GM21717 (cell line): ENCODE data around the gene ADAM11.
"Not testable (repeated sequence)": the region's sequence is repeated elsewhere in the genome, so short reads cannot be mapped to it uniquely, and the experiment has no call there.

Experiments used
- ATAC-seq: cut with Tn5 transposase; IDR thresholded peaks from one replicate; pipeline ENCODE4 v1.9.1; 2021; ENCODE audit warnings: mild to moderate bottlenecking, moderate library complexity; ENCODE audit not compliant: unreplicated experiment

The ADAM11 gene

DNA sequence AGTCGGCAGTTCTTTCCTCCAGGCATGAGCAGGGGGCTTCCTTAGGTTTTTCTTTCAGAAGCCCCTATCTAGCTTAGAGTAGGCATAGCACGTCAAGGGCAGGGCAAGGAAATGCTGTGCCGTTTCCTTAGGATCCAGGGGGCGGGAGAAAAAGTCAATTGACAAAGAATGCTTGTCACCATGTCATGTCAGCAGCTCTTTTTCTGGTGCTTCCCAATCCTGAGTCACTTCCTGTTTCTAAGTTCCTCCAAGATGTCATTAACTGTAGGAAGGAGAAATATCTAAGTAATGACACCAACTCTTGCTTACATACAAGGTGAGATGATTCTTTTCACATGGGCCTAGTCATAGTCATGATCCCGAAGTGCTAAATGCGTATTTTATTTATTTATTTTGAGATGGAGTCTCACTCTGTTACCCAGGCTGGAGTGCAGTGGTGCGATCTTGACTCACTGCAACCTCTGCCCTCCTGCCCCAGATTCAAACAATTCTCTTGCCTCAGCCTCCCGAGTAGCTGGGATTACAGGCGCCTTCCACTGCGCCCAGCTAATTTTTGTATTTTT, 36.1 kb downstream of the ADAM11 start:
- no peak for ATAC-seq

- ATAC-seq, result no peak
These were observed 36.6 kb downstream of the ADAM11 start for GRCh38 chr17:44795421-44795820.

DNA sequence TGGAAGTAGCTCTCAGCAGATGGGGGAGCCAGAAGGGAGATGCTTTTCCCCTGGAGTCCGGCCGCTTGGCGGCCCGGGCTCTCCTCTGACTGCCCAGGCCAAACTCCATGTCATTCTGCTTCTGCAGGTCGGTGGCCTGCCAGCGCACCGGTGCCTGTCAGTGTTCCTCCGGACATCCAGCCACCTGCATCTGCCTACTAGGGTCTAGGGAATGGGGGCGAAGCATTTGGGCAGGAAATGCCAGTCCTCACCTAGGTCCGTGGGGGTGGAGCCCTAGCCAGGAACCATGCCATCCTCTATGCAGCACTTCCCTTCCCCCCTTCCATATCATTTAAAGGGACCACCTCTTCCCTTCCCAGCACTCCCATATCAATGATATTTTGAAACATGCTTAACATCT, 37.1 kb downstream of the ADAM11 start:
- no peak for ATAC-seq

DNA sequence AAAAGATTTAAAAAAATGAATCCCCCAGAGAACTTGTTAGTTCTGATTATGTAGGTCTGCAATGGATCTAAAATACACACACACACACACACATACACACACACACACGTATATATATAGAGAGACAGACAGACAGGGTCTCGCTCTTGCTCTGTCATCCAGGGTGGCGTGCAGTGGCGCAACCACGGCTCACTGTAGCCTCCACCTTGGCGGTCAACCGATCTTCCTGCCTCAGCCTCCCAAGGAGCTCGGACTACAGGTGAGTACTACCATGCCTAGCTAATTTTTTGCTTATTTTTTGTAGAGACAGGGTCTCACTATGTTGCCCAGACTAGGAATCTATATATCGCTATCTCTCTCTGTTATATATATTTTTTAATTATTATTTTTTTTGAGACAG, 37.9 kb downstream of the ADAM11 start:
- ATAC-seq, result no peak

DNA sequence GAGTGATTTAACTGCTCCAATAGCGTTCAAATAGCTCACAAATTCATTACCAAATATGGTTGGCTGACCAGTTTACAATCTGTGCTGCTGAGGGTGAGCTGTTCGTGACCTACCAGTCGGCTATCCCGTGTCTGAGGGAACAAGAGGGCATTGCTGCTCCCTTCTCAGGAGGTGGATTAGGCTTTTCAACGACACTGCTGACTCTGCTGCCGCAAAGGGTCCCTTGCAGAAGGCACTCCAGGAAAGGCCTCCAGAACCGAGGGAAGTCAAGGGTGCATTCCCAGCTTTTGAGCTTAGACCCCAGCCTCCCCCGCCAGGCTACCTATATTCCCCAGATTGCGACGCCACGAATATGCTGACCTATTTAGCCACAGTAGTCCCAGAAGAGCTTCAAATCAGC, 39.0 kb downstream of the ADAM11 start:
- no peak for ATAC-seq

DNA sequence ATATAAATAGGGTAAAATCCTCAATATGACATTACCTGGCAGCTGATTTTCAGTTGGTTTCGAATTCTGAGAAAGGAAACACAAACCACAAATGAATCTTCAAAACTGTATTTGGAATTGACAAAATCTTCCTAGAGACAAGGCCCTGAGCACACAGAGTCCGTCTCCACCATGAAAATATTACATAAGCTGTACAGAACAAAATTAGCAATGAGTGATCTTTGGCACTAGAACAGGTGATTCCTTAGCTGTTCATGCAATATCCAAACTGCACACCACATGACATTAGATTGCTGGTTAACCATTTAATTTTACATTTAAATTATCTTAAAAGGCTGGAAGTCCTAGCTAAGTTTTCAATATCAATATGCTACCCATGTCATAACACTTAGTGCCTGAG, 39.6 kb downstream of the ADAM11 start:
- ATAC-seq, result no peak

GRCh38 chr17:44801880-44802279, 43.1 kb downstream of the ADAM11 start:
- no peak for ATAC-seq

- ATAC-seq, result no peak
These were observed 45.7 kb downstream of the ADAM11 start for GRCh38 chr17:44804302-44805089.

DNA sequence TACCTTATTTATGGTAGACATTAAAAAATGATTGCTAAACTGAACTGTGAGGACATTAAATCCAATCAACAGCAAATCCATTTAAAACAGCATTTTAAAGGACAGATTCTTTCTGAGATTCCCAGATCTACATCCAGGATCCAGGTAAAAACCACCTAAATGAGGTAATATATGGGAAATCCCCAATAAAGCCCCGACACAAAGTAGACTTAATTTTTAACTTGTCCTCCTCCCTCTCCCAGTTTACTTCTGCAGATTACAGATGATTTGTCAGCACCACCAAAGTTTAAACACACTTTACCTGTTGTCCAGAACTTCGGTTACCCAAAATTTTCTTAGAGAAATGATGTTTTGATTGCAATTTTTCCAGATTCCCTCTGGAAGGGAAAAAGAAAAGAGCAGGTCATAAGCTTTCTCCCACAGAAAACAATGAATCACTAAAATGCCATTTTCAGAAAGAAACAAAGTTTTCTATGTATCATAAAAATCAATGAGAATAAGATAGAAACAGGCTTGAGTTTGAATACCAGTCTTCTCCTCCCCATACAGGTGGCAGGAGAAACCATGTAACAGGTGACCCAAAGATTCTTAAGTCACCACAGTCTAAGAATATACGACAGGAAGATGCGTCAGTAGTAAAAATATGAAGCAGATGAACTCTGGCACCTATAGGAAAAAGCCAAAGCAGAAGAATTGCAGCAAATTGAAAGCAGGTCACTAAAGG, 48.5 kb downstream of the ADAM11 start:
- no peak for ATAC-seq

DNA sequence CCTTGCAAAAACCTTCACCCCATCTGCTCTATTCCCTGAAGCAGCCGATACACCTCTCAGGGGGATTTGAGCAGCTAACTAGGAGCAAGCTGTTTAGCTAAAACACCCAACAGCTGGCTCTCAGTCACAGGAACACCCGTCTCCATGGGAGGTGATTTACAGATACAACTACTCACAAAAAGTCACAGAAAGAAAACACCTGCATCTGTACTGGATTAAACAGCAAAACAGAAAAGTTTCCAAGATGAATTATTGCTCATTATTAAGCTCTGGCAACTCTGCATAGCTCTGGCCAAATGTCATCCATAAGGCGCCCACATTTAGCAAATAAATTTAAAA, 49.0 kb downstream of the ADAM11 start:
- ATAC-seq, result no peak

DNA sequence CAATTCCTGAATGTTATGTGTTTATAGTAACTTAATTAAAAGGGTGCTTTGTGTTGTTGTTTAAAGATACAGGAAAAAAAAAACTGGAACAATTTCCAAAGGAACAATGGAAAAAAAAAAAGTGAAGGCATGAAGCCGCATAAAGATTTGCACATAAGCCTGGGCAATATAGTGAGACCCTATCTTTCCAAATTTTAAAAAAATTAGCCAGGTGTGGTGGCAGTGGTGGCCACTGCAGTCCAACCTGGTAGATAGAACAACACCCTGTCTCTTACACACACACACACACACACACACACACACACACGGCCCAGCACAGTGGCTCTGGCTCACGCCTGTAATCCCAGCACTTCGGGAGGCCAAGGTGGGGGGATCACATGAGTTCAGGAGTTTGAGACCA, 49.4 kb downstream of the ADAM11 start:
- no peak for ATAC-seq

GRCh38 chr17:44808656-44809388, 50.0 kb downstream of the ADAM11 start:
- ATAC-seq, result not testable (repeated sequence)

DNA sequence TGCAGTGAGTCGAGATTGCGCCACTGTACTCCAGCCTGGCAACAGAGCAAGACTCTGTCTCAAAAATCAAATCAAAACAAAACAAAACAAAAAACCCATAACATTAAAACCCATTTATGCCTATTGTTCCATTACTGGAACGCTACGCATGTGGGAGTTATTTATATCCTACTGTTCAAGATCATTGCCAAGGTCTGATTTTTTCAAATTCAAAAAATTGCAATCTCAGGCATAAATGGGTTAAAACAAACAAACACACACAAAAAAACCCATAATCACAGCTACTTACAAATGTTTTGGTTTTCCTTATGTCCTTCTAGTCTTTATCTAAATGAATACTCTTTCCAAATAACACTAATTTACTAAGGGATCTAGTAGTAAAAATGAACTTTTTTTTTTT, 53.5 kb downstream of the ADAM11 start:
- ATAC-seq, result no peak

- ATAC-seq, result not testable (repeated sequence)
These were observed 59.7 kb downstream of the ADAM11 start for GRCh38 chr17:44818508-44818907.

- ATAC-seq, result no peak
These were observed 61.9 kb downstream of the ADAM11 start for GRCh38 chr17:44820631-44821212.

GRCh38 chr17:44825236-44825635, 66.4 kb downstream of the ADAM11 start:
- ATAC-seq, result not testable (repeated sequence)

DNA sequence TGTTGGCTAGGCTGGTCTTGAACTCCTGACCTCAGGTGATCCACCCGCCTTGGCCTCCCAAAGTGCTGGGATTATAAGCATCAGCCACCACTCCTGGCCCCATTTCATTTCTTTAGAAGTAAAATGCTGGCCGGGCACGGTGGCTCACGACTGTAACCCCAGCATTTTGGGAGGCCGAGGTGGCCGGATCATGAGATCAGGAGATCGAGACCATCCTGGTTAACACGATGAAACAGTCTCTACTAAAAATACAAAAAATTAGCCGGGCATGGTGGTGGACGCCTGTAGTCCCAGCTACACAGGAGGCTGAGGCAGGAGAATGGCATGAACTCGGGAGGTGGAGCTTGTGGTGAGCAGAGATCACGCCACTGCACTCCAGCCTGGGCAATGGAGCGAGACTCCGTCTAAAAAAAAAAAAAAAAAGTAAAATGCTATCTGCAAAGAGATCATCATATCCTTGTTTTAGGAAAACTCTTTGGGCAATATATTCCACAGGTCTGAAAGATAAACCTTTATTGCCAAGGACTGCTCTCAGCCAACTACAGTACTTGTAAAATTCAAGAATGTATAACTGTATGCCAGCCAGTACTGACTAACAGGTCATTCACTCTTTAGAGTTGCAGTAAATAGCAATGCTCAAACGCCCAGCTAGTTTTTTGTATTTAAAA, 67.5 kb downstream of the ADAM11 start:
- ATAC-seq, result no peak

DNA sequence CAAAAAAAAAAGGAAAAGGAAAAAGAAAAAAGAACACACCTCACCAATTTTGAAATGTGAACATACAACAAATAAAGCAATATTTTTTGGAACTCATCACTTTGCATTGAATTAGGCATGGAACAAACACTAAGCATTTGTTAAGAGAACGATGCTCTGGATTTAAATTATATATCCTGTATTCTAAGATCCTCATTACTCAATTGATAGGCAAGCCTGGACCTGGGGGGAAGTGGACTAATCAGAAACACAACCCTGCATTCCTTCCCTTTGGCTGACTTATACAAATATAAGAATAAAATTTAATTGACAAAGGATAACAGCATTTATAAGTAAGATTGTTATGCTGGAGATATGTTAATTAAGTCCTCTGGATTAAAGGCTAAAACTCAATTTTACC, 69.1 kb downstream of the ADAM11 start:
- ATAC-seq, result no peak

DNA sequence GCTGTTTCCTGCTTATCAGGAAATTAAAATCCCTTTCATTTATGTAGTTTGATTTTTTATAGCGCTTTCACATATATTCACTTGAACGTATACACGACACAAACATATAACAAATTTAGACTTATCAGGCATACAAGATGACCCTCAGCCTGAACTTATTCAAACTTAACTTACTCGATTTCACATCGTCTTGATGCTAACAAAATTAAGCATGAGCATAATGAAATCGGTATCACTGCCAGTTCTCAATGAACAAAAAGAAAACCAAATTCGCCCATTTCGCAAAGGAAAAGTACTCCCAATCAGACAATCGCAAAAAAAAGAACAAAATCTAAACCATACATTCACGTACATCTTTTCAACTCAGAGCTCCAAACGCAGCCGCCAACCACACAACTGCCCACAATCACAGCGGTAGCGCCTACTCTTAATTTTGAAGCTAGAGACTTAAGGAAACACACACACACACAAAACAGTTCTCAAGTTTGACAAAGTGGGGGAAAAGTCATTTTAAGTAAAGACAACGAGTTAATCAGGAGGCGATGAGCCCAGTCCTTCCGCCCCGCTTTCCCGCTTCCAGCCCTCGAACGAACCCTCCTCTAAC, 70.2 kb downstream of the ADAM11 start:
- no peak for ATAC-seq
